ENCODE results near the gene STARD5. TPM values are rescaled to one million over a fixed set of nuclear protein-coding genes. Genes with fewer than 3 reads are reported as not detected.

The STARD5 gene
- total and polyA plus RNA-seq, 2 of the 8 experiments (the other 6 are each of a cell fraction or from before 2014, with no cell fraction given): 5.5 to 10.4 TPM

GRCh38 chr15:81303244-81304225, 20.4 kb downstream of the STARD5 start:
- TF ChIP-seq ASH2L (IDR thresholded peaks at IDR 0.05; ENCODE audit: low read length) (peak; percentile 40), MAX (IDR thresholded peaks at IDR 0.05) (peak; percentile 62), NRF1 (IDR thresholded peaks at IDR 0.05; ENCODE audit: low read depth, low read length) (no peak), SIN3A (conservative IDR thresholded peaks at IDR 0.05 in 1 of 2, IDR thresholded peaks at IDR 0.05 in 1 of 2; ENCODE audit: low read depth in 1 of 2, low read length in 2 of 2) (peak in 1 of 2 experiments; percentile 75; a peak in 2 of 4 replicates), POLR2AphosphoS5 (IDR thresholded peaks at IDR 0.05; ENCODE audit: low read depth, low read length) (no peak)
- H3K14ac ChIP-seq (ENCODE audit: insufficient read length): no peak overlapping the region
- CTCF ChIA-PET (ENCODE audit: partially characterized antibody): interaction anchor here (0.7 to 2.1 kb wide), 3 partner anchors 9 to 23 kb away, joined by 4 to 10 read pairs (median 4); no protein-coding TSS in a partner anchor
- 64% methylated on average over 9 of the region's 9 CpGs; no CpG with 5 or more reads in 1 of the 2 experiments for WGBS, 2 experiments (ENCODE audit: extremely low coverage in 1 of 2, insufficient coverage in 1 of 2, insufficient read length in 1 of 2, insufficient replicate concordance in 2 of 2, low coverage in 1 of 2, low lambda C conversion rate in 2 of 2, missing lambda C conversion rate in 1 of 2)
- H3K79me2 ChIP-seq (ENCODE audit: control insufficient read depth in 1 of 2, insufficient read depth in 2 of 2, low read length in 2 of 2): no peaks in the 10 kb centered on the region
- no peak overlapping the region for H2BK12ac ChIP-seq (ENCODE audit: low read depth, low read length)
- no peak overlapping the region for H3K9ac ChIP-seq (replicated peaks in 1 of 4; ENCODE audit: extremely low read depth in 1 of 4, low read depth in 3 of 4, low read length in 3 of 4)
- no peaks in the 10 kb centered on the region for H3K79me1 ChIP-seq (ENCODE audit: low read depth, low read length)
- H3K9me3 ChIP-seq (ENCODE audit: insufficient read depth in 2 of 2, low read depth in 1 of 2, low read length in 1 of 2): no peaks in the 10 kb centered on the region
- POLR2A ChIA-PET (ENCODE audit: partially characterized antibody): interaction anchor here (1.7 kb wide), 1 partner anchor 20 kb away, joined by 9 read pairs; the partner anchor contains the start of gene STARD5
- H2BK120ac ChIP-seq (replicated peaks; ENCODE audit: low read depth, low read length): no peak overlapping the region
- no peak overlapping the region for H2BK20ac ChIP-seq (ENCODE audit: low read length)
- H3K27me3 ChIP-seq (replicated peaks in 1 of 4; ENCODE audit: control insufficient read depth in 3 of 4, extremely low read depth in 1 of 4, insufficient read depth in 3 of 4, low read length in 3 of 4): no peaks in the 10 kb centered on the region
- no peak overlapping the region for H3K56ac ChIP-seq (replicated peaks; ENCODE audit: insufficient read length, low read depth, low read length)
- no peak overlapping the region for H2AFZ ChIP-seq (ENCODE audit: low read length)
- H4K20me1 ChIP-seq (replicated peaks in 1 of 2; ENCODE audit: control insufficient read depth in 1 of 2, insufficient read depth in 2 of 2, low read length in 2 of 2): no peaks in the 10 kb centered on the region
- H3K23ac ChIP-seq (ENCODE audit: insufficient read length): no peak overlapping the region
- no peak overlapping the region for H4K91ac ChIP-seq (replicated peaks; ENCODE audit: insufficient read length, low read length)
- H3K4me3 ChIP-seq (ENCODE audit: extremely low read depth in 1 of 4, insufficient read depth in 2 of 4, low read depth in 3 of 4, low read length in 4 of 4): no peak overlapping the region; a peak in 1 of 8 replicates
- peak overlapping the region; percentile 64; the same call in 1 of the 2 replicates for H3K18ac ChIP-seq (ENCODE audit: extremely low read depth, low read length)
- H4K8ac ChIP-seq (ENCODE audit: extremely low read depth, insufficient read depth, low read length): no peak overlapping the region
- H3K27ac ChIP-seq (ENCODE audit: low read depth, low read length): no peak overlapping the region
- no peak overlapping the region for H2BK5ac ChIP-seq (ENCODE audit: low read depth, low read length)
- H3K4me1 ChIP-seq (replicated peaks in 1 of 4; ENCODE audit: control insufficient read depth in 3 of 4, insufficient read depth in 4 of 4, low read length in 3 of 4): peaks cover 6 to 18% (median 12%) of the 10 kb centered on the region in 4 experiments
- H2AK5ac ChIP-seq (ENCODE audit: low read depth, low read length): no peak overlapping the region
- H2BK15ac ChIP-seq (ENCODE audit: low read length): peak overlapping the region; percentile 46; the same call in 1 of the 2 replicates
- H3K36me3 ChIP-seq (ENCODE audit: control insufficient read depth in 2 of 4, insufficient read depth in 4 of 4, low read length in 3 of 4): no peaks in the 10 kb centered on the region; a peak in 1 of 8 replicates
- H3K23me2 ChIP-seq (ENCODE audit: low read depth, low read length): no peaks in the 10 kb centered on the region
- H4K5ac ChIP-seq (ENCODE audit: insufficient read length, low read depth, low read length): no peak overlapping the region
- DNase-seq (ENCODE audit: low read depth in 1 of 2, low spot score in 2 of 2): peak; percentile 19 to 60
- FAIRE-seq: peak; percentile 86
- no peak overlapping the region for H3K4ac ChIP-seq (replicated peaks; ENCODE audit: insufficient read length, low read depth, low read length)
- H3K4me2 ChIP-seq (ENCODE audit: insufficient read depth in 1 of 2, low read depth in 2 of 2, low read length in 2 of 2): peak overlapping the region; percentile 20 to 51; a peak in 3 of 4 replicates

All from H1 (cell line).